SK-N-SH (cell line): ENCODE results near the gene DBR1. TPM values are rescaled to one million over a fixed set of nuclear protein-coding genes. Genes with fewer than 3 reads are reported as not detected.

ENCODE experiments used
- CHD2 ChIP-seq: fragments of 150-350 bp; IDR thresholded peaks from 2 replicates; pipeline ENCODE4 v1.6.1; 2018; ENCODE audit warnings: low read length; ENCODE audit not compliant: partially characterized antibody
- EZH2phosphoT487 ChIP-seq: fragments of 200-600 bp; sonication (generic); IDR thresholded peaks from 2 replicates; pipeline ENCODE4 v1.6.1; 2017; ENCODE audit warnings: low read depth, mixed run types, mild to moderate bottlenecking, antibody characterized with exemption, moderate library complexity, borderline replicate concordance
- FOSL2 ChIP-seq: IDR thresholded peaks from 2 replicates; pipeline ENCODE4 v1.4.0; 2012; ENCODE audit warnings: low read depth, mild to moderate bottlenecking, moderate library complexity, borderline replicate concordance
- FOXJ3 ChIP-seq: sonication (generic); formaldehyde crosslinking; IDR thresholded peaks from 2 replicates; pipeline ENCODE4 v1.5.1; 2020; ENCODE audit warnings: mild to moderate bottlenecking, missing genetic modification reagents
- FOXM1 ChIP-seq: IDR thresholded peaks from 2 replicates; pipeline ENCODE4 v1.4.0; 2012; ENCODE audit warnings: low read depth, mild to moderate bottlenecking
- GABPA ChIP-seq: IDR thresholded peaks from 2 replicates; pipeline ENCODE4 v1.4.0; 2012; ENCODE audit warnings: low read depth, mild to moderate bottlenecking
- GATA2 ChIP-seq: sonication (generic); formaldehyde crosslinking; IDR thresholded peaks from 2 replicates; pipeline ENCODE4 v1.5.0; 2020; ENCODE audit warnings: mild to moderate bottlenecking, missing genetic modification reagents
- MEF2A ChIP-seq: IDR thresholded peaks from 2 replicates; pipeline ENCODE4 v1.4.0; 2012; ENCODE audit warnings: low read depth, borderline replicate concordance
- POLR2AphosphoS5 ChIP-seq: IDR thresholded peaks from 2 replicates; pipeline ENCODE4 v1.6.1; 2012; ENCODE audit warnings: low read depth, low read length
- RAD21 ChIP-seq: IDR thresholded peaks from 2 replicates; pipeline ENCODE4 v1.6.1; 2012; ENCODE audit warnings: mild to moderate bottlenecking, low read length
- RCOR1 ChIP-seq: fragments of 150-350 bp; IDR thresholded peaks from 2 replicates; pipeline ENCODE4 v1.6.1; 2017; ENCODE audit warnings: antibody characterized with exemption, low read length
- RFX5 ChIP-seq: IDR thresholded peaks from 2 replicates; pipeline ENCODE4 v1.6.1; 2012; ENCODE audit warnings: mild to moderate bottlenecking, improper control_type of control experiment, low read length
- RXRA ChIP-seq: IDR thresholded peaks from 2 replicates; pipeline ENCODE4 v1.4.0; 2012; ENCODE audit warnings: low read depth, mild to moderate bottlenecking, borderline replicate concordance
- SMC3 ChIP-seq: IDR thresholded peaks from 2 replicates; pipeline ENCODE4 v1.6.1; 2012; ENCODE audit warnings: low read depth, low read length, improper control_type of control experiment
- TEAD4 ChIP-seq: IDR thresholded peaks from 2 replicates; pipeline ENCODE4 v1.4.0; 2012; ENCODE audit warnings: mild to moderate bottlenecking, borderline replicate concordance; ENCODE audit not compliant: insufficient read depth
- YY1 ChIP-seq: IDR thresholded peaks from 2 replicates; pipeline ENCODE4 v1.4.0; 2012; ENCODE audit warnings: low read depth, mild to moderate bottlenecking
- polyA plus RNA-seq, 3 experiments: library from polyadenylated mRNA; depleted of rRNA; stranded (reverse); fragments of >200 nt; gene quantifications; 2 replicates each; pipeline ENCODE4 v1.2.3, GENCODE V29; 2012
- TF ChIP-seq, protein P1 (sequence below): IDR thresholded peaks from 2 replicates; pipeline ENCODE4 v1.6.1; 2012; ENCODE audit warnings: mild to moderate bottlenecking, low read depth, low read length, moderate library complexity
- TF ChIP-seq, protein P2 (sequence below): IDR thresholded peaks from 2 replicates; pipeline ENCODE4 v1.4.0; 2012; ENCODE audit warnings: low read depth, borderline replicate concordance
- TF ChIP-seq, protein P3 (sequence below): IDR thresholded peaks from 2 replicates; pipeline ENCODE4 v1.4.0; 2012; ENCODE audit warnings: low read depth, borderline replicate concordance
- TF ChIP-seq, protein P4 (sequence below): fragments of 150-350 bp; IDR thresholded peaks from 2 replicates; pipeline ENCODE4 v1.6.1; 2016; ENCODE audit warnings: mild to moderate bottlenecking, low read depth, low read length
- TF ChIP-seq, protein P5 (sequence below): fragments of 200-600 bp; sonication (generic); IDR thresholded peaks from 2 replicates; pipeline ENCODE4 v1.6.1; 2017; ENCODE audit warnings: antibody characterized with exemption, mild to moderate bottlenecking, moderate library complexity
- TF ChIP-seq, protein P6 (sequence below): IDR thresholded peaks from 2 replicates; pipeline ENCODE4 v1.4.0; 2012; ENCODE audit warnings: low read depth

DBR1 gene
- polyA plus RNA-seq, 1 of the 3 experiments (the other 2 are of a cell fraction) = 9.2 TPM

DNA sequence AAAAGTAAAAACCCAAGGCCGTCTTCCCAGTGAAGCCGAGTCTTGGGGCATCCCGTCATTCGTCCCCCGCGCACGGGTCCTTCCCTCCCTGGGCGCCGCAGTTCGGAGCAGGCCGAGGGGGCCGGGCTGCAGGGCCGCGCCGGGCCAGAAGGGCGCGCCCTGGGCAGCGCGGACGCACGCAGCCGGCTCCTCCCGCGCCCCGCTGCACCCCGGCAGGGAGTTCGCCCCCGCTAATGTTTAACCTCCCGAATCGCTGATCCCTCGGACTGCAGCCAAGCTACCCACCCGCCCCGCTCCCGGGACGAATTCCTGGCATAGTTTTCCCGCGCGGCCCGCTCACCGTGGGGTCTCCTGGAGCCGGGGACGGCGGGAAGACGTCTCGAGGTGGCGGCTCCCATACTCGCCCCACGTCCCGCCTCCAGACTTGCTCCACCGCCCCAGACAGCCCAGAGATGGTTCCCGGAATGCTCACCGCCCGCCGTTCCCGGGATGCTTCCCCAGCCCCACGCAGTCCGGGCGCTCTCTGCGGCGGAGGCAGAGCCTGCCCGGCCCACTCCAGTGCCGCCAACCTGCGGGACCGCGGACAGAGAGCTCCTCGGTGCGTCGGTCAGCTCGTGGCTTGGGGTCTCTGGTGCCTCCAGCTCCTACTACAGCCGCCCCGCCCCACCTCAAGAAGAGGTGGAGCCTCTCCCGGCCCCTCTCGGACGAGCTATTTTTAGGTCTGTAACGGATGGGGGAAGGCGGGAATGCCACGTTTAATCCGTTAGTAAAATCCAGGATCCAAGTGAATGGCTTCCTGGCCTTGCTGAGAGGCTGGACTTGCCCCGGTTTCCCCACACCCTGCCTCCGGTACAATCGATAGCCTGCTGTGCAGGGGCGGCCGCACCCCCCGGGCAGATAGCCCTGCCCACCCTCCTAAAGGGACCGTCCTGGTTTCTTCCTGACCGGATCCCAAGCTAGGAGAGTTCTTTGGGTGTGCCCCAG lies 59.4 kb downstream of the DBR1 start, which contains the start of gene DZIP1L (continued):
- TF ChIP-seq CHD2 = no peak
- TF ChIP-seq YY1 = no peak
- TF ChIP-seq POLR2AphosphoS5 = peak; percentile 80
- TF ChIP-seq GATA2 (CRISPR knock-in tag) = no peak
- TF ChIP-seq FOSL2 = no peak
- TF ChIP-seq GABPA = no peak; the same call in 1 of the 2 replicates
- TF ChIP-seq, protein P1, sequence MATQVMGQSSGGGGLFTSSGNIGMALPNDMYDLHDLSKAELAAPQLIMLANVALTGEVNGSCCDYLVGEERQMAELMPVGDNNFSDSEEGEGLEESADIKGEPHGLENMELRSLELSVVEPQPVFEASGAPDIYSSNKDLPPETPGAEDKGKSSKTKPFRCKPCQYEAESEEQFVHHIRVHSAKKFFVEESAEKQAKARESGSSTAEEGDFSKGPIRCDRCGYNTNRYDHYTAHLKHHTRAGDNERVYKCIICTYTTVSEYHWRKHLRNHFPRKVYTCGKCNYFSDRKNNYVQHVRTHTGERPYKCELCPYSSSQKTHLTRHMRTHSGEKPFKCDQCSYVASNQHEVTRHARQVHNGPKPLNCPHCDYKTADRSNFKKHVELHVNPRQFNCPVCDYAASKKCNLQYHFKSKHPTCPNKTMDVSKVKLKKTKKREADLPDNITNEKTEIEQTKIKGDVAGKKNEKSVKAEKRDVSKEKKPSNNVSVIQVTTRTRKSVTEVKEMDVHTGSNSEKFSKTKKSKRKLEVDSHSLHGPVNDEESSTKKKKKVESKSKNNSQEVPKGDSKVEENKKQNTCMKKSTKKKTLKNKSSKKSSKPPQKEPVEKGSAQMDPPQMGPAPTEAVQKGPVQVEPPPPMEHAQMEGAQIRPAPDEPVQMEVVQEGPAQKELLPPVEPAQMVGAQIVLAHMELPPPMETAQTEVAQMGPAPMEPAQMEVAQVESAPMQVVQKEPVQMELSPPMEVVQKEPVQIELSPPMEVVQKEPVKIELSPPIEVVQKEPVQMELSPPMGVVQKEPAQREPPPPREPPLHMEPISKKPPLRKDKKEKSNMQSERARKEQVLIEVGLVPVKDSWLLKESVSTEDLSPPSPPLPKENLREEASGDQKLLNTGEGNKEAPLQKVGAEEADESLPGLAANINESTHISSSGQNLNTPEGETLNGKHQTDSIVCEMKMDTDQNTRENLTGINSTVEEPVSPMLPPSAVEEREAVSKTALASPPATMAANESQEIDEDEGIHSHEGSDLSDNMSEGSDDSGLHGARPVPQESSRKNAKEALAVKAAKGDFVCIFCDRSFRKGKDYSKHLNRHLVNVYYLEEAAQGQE = no peak
- TF ChIP-seq, protein P2, sequence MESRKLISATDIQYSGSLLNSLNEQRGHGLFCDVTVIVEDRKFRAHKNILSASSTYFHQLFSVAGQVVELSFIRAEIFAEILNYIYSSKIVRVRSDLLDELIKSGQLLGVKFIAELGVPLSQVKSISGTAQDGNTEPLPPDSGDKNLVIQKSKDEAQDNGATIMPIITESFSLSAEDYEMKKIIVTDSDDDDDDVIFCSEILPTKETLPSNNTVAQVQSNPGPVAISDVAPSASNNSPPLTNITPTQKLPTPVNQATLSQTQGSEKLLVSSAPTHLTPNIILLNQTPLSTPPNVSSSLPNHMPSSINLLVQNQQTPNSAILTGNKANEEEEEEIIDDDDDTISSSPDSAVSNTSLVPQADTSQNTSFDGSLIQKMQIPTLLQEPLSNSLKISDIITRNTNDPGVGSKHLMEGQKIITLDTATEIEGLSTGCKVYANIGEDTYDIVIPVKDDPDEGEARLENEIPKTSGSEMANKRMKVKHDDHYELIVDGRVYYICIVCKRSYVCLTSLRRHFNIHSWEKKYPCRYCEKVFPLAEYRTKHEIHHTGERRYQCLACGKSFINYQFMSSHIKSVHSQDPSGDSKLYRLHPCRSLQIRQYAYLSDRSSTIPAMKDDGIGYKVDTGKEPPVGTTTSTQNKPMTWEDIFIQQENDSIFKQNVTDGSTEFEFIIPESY = no peak
- TF ChIP-seq EZH2phosphoT487 = no peak
- 0 out of 2 replicates have a peak, but pooled peaks have one; percentile 9 for TF ChIP-seq FOXM1
- TF ChIP-seq MEF2A = peak; percentile 92; the same call in 1 of the 2 replicates
- TF ChIP-seq FOXJ3 (CRISPR knock-in tag) = no peak
- TF ChIP-seq RAD21 = 0 out of 2 replicates have a peak, but pooled peaks have one; percentile 10
- peak; percentile 29 for TF ChIP-seq SMC3
- TF ChIP-seq, protein P3, sequence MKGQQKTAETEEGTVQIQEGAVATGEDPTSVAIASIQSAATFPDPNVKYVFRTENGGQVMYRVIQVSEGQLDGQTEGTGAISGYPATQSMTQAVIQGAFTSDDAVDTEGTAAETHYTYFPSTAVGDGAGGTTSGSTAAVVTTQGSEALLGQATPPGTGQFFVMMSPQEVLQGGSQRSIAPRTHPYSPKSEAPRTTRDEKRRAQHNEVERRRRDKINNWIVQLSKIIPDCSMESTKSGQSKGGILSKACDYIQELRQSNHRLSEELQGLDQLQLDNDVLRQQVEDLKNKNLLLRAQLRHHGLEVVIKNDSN = no peak
- TF ChIP-seq TEAD4 = no peak
- TF ChIP-seq, protein P4, sequence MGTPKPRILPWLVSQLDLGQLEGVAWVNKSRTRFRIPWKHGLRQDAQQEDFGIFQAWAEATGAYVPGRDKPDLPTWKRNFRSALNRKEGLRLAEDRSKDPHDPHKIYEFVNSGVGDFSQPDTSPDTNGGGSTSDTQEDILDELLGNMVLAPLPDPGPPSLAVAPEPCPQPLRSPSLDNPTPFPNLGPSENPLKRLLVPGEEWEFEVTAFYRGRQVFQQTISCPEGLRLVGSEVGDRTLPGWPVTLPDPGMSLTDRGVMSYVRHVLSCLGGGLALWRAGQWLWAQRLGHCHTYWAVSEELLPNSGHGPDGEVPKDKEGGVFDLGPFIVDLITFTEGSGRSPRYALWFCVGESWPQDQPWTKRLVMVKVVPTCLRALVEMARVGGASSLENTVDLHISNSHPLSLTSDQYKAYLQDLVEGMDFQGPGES = no peak
- 0 out of 2 replicates have a peak, but pooled peaks have one; percentile 7 for TF ChIP-seq RXRA
- no peak for TF ChIP-seq RCOR1
- no peak for TF ChIP-seq RFX5
- TF ChIP-seq, protein P5, sequence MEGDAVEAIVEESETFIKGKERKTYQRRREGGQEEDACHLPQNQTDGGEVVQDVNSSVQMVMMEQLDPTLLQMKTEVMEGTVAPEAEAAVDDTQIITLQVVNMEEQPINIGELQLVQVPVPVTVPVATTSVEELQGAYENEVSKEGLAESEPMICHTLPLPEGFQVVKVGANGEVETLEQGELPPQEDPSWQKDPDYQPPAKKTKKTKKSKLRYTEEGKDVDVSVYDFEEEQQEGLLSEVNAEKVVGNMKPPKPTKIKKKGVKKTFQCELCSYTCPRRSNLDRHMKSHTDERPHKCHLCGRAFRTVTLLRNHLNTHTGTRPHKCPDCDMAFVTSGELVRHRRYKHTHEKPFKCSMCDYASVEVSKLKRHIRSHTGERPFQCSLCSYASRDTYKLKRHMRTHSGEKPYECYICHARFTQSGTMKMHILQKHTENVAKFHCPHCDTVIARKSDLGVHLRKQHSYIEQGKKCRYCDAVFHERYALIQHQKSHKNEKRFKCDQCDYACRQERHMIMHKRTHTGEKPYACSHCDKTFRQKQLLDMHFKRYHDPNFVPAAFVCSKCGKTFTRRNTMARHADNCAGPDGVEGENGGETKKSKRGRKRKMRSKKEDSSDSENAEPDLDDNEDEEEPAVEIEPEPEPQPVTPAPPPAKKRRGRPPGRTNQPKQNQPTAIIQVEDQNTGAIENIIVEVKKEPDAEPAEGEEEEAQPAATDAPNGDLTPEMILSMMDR = peak; percentile 58
- TF ChIP-seq, protein P6, sequence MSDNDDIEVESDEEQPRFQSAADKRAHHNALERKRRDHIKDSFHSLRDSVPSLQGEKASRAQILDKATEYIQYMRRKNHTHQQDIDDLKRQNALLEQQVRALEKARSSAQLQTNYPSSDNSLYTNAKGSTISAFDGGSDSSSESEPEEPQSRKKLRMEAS = peak; percentile 50
